Sigmoid colon (tissue), 7 donors: ENCODE measurements around the gene BBS12. TPM values are rescaled to one million over a fixed set of nuclear protein-coding genes. Genes with fewer than 3 reads are reported as not detected.

Source experiments
- DNase-seq: peaks from one replicate; pipeline ENCODE4 v3.0.0-alpha.2; 2019
- H3K27ac ChIP-seq, 4 donors: fragments of 200-600 bp; sonication (generic); one replicate each; pipeline ENCODE4 v1.5.1; 2016 to 2019; ENCODE audit warnings: mild to moderate bottlenecking in 1 of 4
- H3K27me3 ChIP-seq, 3 donors: fragments of 200-600 bp; sonication (generic); one replicate each; pipeline ENCODE4 v1.5.1; 2019; ENCODE audit warnings: mild to moderate bottlenecking in 1 of 3
- H3K36me3 ChIP-seq, 4 donors: fragments of 200-600 bp; sonication (generic); one replicate each; pipeline ENCODE4 v1.5.1; 2016 to 2019
- H3K4me1 ChIP-seq, 4 donors: fragments of 200-600 bp; sonication (generic); one replicate each; pipeline ENCODE4 v1.5.1; 2017 to 2019
- H3K4me3 ChIP-seq, 4 donors: fragments of 200-600 bp; sonication (generic); one replicate each; pipeline ENCODE4 v1.5.1; 2017 to 2019; ENCODE audit warnings: mild to moderate bottlenecking in 2 of 4, moderate library complexity in 1 of 4
- H3K9me3 ChIP-seq, 4 donors: fragments of 200-600 bp in 3 of 4; sonication (generic) in 3 of 4; one replicate each; pipeline versions ENCODE4 v1.5.1 to v1.6.1; 2013 to 2019
- EP300 ChIP-seq, 4 donors: sonication (generic); formaldehyde crosslinking; IDR thresholded peaks; one replicate each; pipeline ENCODE4 v1.6.1; 2017; ENCODE audit warnings: antibody characterized with exemption in 4 of 4
- POLR2A ChIP-seq, 2 donors: fragments of 450-650 bp; IDR thresholded peaks; one replicate each; pipeline ENCODE4 v1.6.1; 2016; ENCODE audit warnings: antibody characterized with exemption in 2 of 2, mild to moderate bottlenecking in 2 of 2, moderate library complexity in 2 of 2
- POLR2AphosphoS5 ChIP-seq, 4 donors: sonication (generic); formaldehyde crosslinking; IDR thresholded peaks; one replicate each; pipeline ENCODE4 v1.6.1; 2017; ENCODE audit warnings: antibody characterized with exemption in 4 of 4
- WGBS, 2 donors: extraction: QIAGEN DNeasy Blood & Tissue Kit; methylation state at CpG; one replicate each; pipeline ENCODE4 v1.1.7; 2013; 5-methylcytosine and 5-hydroxymethylcytosine counted together
- intact Hi-C: fragments of 100-400 bp; cut with DNase I; formaldehyde crosslinking; loops from one replicate; pipeline ENCODE4 v1.15.1; 2023
- polyA plus RNA-seq, 3 donors: library from polyadenylated mRNA; stranded (reverse); fragments of 200-250 nt; gene quantifications; one replicate each; pipeline ENCODE4 v1.2.3, GENCODE V29; 2013
- total RNA-seq, 4 donors: library from RNA; depleted of rRNA; stranded (reverse); fragments of >200 nt; gene quantifications; one replicate each; pipeline ENCODE4 v1.1.0, GENCODE V29; 2016
- TF ChIP-seq, protein P1 (sequence below), 4 experiments: fragments of 450-650 bp in 3 of 4; fragments of 200-600 bp in 1 of 4; IDR thresholded peaks; one replicate each; pipeline ENCODE4 v1.5.1; 2016 to 2019; ENCODE audit warnings: antibody characterized with exemption in 4 of 4, mild to moderate bottlenecking in 3 of 4, moderate library complexity in 2 of 4
- donor health status: healthy with polysubstance abuse.
- donor health status: Bipolar disorder and iron deficiency.
- donor health status: healthy.

The BBS12 gene
- total and polyA plus RNA-seq, 7 donors = 1.8 to 5.1 (median 3.4) TPM

DNA sequence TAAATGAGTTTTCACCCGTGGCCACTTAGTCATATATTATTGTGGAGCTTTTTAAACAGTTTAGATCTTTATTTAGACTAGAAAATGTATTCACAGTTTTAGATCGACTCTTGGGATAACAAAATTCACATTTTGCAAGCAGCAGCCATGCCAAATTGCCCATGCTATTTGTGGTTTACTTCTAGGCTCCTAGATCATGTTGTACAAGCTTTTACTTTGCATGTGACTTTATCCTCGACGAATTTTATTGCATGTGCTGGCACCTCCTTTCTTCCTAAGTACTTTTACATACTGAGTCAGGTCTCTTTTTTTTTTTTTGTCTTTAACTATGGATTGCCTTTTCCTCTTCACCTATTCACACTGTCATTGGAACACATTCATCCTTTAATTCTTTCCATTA is 23.2 kb downstream of the BBS12 start:
- Histone ChIP-seq H3K9me3 (no peaks in the 10 kb centered on the region), H3K36me3 (no peaks in the 10 kb centered on the region), H3K27ac (no peak overlapping the region), H3K4me3 (no peak overlapping the region), H3K27me3 (no peaks in the 10 kb centered on the region), H3K4me1 (no peaks in the 10 kb centered on the region)
- intact Hi-C loops = loop anchor here (5.0 kb wide), 1 partner anchor 177 kb away; no protein-coding TSS in a partner anchor
- 15 to 50% methylated on average over 4 of the region's 4 CpGs for WGBS, 2 donors
- DNase-seq = no peak
- TF ChIP-seq EP300 (IDR thresholded peaks at IDR 0.05) (no peak), POLR2A (IDR thresholded peaks at IDR 0.05) (no peak), POLR2AphosphoS5 (IDR thresholded peaks at IDR 0.05) (no peak)
- TF ChIP-seq, protein P1, sequence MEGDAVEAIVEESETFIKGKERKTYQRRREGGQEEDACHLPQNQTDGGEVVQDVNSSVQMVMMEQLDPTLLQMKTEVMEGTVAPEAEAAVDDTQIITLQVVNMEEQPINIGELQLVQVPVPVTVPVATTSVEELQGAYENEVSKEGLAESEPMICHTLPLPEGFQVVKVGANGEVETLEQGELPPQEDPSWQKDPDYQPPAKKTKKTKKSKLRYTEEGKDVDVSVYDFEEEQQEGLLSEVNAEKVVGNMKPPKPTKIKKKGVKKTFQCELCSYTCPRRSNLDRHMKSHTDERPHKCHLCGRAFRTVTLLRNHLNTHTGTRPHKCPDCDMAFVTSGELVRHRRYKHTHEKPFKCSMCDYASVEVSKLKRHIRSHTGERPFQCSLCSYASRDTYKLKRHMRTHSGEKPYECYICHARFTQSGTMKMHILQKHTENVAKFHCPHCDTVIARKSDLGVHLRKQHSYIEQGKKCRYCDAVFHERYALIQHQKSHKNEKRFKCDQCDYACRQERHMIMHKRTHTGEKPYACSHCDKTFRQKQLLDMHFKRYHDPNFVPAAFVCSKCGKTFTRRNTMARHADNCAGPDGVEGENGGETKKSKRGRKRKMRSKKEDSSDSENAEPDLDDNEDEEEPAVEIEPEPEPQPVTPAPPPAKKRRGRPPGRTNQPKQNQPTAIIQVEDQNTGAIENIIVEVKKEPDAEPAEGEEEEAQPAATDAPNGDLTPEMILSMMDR (IDR thresholded peaks at IDR 0.05) = no peak

DNA sequence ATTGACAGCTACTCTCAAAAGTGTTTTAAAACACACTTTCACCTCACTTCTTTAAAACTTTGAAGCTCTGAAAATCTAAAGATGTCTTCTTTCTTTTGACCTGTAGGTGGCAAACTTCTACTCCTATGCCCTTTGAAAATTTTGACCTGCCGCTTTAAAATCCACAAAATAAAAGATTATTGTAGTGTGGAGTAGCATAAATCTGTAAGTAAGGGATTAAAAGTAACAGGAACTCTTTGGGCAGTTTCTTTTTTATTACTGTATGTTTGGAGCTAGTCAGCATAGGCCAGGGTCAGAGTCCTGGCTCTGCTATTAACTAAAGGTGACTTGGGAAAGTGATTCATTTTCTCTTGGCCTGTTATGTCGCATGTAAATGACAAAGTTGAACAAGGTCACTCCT is 25.5 kb downstream of the BBS12 start:
- DNase-seq = no peak
- Histone ChIP-seq H3K27me3 (no peaks in the 10 kb centered on the region), H3K9me3 (no peaks in the 10 kb centered on the region), H3K4me1 (no peaks in the 10 kb centered on the region), H3K36me3 (no peaks in the 10 kb centered on the region), H3K4me3 (no peak overlapping the region), H3K27ac (no peak overlapping the region)
- no peak for TF ChIP-seq POLR2A (IDR thresholded peaks at IDR 0.05)
- TF ChIP-seq, protein P1 (IDR thresholded peaks at IDR 0.05) = peak; percentile 48 to 73 (median 66)
- WGBS, 2 donors = 4 to 37% methylated on average over 2 of the region's 2 CpGs
- intact Hi-C loops = loop anchor here (2.0 to 5.0 kb wide), 3 partner anchors 67 to 174 kb away; no protein-coding TSS in a partner anchor

DNA sequence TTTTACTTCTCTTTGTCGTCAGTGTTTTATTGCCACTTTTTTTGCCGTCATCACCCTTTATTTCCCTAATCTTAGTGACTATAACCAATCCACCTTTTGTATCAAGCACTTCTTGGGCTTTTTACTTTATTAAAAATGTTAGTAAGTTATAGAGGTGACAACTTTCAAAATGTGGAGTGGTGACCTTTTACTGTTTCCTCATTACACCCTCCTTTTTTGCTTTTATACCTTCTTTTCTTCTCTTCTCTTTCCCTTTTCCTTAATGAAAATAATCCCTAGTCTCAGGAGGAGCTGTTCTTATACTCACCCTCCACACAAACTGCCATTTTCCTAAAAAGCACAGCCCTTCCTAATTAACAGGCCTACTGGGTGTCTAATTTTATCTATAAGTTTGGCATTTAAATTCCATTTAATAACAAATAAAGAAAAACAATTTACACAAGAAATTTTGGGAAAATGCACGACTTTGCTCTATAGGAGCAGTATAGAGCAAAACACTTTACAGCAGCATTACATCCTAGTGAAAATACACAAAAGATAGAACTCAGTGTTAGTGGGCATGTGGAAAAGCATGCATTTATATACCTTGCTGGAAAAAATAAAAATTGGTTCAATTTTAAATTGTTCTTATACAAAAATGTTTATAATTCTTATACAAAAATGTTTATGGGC is 27.3 kb downstream of the BBS12 start:
- Histone ChIP-seq H3K27ac (no peak overlapping the region), H3K9me3 (no peaks in the 10 kb centered on the region), H3K36me3 (no peaks in the 10 kb centered on the region), H3K4me1 (peaks cover 0 to 6% (median 0%) of the 10 kb centered on the region in 4 donors), H3K27me3 (no peaks in the 10 kb centered on the region), H3K4me3 (no peak overlapping the region)
- intact Hi-C loops = loop anchor here (2.0 to 5.0 kb wide), 3 partner anchors 65 to 173 kb away; no protein-coding TSS in a partner anchor
- no peak for DNase-seq
- WGBS, 2 donors = 20 to 51% methylated on average over 3 of the region's 3 CpGs
- no peak for TF ChIP-seq POLR2AphosphoS5 (IDR thresholded peaks at IDR 0.05)

DNA sequence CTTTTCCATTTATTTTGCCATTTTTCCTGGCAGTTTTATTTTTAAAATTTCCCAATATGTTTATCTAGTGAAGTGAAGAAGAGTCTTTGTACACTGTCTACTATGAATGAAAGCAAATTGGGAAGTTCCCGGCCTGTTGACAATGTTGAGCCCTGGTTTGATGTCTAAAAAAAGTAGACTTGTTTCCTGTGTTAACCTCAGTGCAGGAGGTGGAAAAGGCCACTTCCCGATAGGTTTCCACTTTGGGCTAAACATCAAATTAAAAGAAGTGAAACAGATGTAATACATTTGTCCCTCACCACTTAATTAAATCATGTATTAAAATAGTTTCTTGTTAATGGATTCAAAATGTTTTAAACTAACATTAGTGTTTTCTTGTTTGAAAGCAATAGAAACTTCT is 30.0 kb downstream of the BBS12 start:
- H3K27ac ChIP-seq = no peak overlapping the region
- no peak for TF ChIP-seq EP300 (IDR thresholded peaks at IDR 0.05)
- no peak for TF ChIP-seq POLR2A (IDR thresholded peaks at IDR 0.05)
- TF ChIP-seq POLR2AphosphoS5 (IDR thresholded peaks at IDR 0.05) = no peak
- TF ChIP-seq, protein P1 (IDR thresholded peaks at IDR 0.05) = no peak
- intact Hi-C loops = no loop called here
- H3K36me3 ChIP-seq = no peaks in the 10 kb centered on the region
- no peak overlapping the region for H3K4me3 ChIP-seq
- H3K9me3 ChIP-seq = no peaks in the 10 kb centered on the region
- DNase-seq = no peak
- no peaks in the 10 kb centered on the region for H3K27me3 ChIP-seq
- peaks cover 0 to 7% (median 0%) of the 10 kb centered on the region in 4 donors for H3K4me1 ChIP-seq
- 42 to 82% methylated on average over 2 of the region's 2 CpGs for WGBS, 2 donors

DNA sequence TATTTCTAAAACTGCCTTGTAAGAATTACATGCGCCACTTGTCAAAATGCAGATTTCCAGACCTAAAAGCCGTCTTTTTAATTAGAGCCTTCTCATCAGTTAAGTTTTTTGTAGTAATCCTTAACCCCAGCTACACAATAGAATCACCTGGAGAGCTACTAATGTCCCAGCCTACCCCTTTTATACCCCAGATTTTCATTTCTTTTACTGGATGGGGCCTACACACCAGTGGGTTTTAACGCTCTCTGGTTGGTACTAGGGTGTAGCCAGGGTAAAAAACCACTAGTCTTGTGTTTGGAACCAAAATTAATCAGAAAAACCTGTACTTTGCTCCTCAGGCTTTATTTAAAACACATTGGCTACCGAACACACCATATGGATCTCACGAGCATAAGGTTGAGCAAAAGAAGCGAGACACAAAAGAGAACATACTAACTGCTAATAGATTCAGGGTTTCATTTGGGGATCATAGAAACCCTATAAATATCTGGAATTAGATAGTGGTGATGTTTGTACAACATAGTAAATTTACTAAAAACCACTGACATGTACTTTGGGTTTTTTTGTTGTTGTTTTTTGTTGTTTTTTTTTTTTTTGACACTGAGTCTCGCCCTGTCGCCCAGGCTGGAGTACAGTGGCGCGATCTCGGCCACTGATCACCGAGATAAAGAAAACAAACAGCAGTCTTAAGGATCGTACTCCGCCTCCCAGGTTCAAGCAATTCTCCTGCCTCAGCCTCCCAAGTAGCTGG is 30.6 kb downstream of the BBS12 start:
- Histone ChIP-seq H3K27me3 (no peaks in the 10 kb centered on the region), H3K36me3 (no peaks in the 10 kb centered on the region), H3K27ac (no peak overlapping the region), H3K9me3 (no peaks in the 10 kb centered on the region), H3K4me1 (peaks cover 0 to 7% (median 0%) of the 10 kb centered on the region in 4 donors), H3K4me3 (no peak overlapping the region)
- TF ChIP-seq POLR2A (IDR thresholded peaks at IDR 0.05) (no peak), POLR2AphosphoS5 (IDR thresholded peaks at IDR 0.05) (no peak), EP300 (IDR thresholded peaks at IDR 0.05) (no peak)
- TF ChIP-seq, protein P1 (IDR thresholded peaks at IDR 0.05) = no peak
- intact Hi-C loops = no loop called here
- DNase-seq = no peak
- 93 to 94% methylated on average over 14 of the region's 14 CpGs for WGBS, 2 donors
